Effector CD4-positive, alpha-beta T cell (primary cell): ENCODE data around the gene POU4F3.

Experiments
- DNase-seq: peaks from one replicate; pipeline ENCODE4 v3.0.0-alpha.2; 2020

Gene POU4F3

GRCh38 chr5:146340260-146341081, 1.8 kb downstream of the POU4F3 start:
- no peak for DNase-seq

- no peak for DNase-seq
Measured at GRCh38 chr5:146341854-146342253, 3.2 kb downstream of the POU4F3 start.

DNA sequence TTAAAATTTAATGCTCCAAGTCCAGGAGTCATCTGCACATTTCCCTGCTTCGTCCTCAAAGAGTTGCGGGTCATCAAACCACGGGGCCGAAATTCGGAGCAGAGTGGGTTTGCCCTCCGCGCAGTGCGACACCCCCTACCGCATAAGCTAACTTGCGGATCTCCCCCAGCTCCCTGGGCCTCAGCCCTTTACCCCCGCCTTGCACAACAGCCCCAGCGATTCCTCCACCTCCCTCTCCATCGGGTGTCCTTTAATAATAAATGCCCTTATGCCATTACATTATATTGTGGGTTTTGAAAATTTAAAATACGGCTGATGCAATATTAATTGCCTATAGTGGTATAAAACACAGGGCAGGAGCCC, 3.9 kb downstream of the POU4F3 start:
- DNase-seq, result no peak

DNA sequence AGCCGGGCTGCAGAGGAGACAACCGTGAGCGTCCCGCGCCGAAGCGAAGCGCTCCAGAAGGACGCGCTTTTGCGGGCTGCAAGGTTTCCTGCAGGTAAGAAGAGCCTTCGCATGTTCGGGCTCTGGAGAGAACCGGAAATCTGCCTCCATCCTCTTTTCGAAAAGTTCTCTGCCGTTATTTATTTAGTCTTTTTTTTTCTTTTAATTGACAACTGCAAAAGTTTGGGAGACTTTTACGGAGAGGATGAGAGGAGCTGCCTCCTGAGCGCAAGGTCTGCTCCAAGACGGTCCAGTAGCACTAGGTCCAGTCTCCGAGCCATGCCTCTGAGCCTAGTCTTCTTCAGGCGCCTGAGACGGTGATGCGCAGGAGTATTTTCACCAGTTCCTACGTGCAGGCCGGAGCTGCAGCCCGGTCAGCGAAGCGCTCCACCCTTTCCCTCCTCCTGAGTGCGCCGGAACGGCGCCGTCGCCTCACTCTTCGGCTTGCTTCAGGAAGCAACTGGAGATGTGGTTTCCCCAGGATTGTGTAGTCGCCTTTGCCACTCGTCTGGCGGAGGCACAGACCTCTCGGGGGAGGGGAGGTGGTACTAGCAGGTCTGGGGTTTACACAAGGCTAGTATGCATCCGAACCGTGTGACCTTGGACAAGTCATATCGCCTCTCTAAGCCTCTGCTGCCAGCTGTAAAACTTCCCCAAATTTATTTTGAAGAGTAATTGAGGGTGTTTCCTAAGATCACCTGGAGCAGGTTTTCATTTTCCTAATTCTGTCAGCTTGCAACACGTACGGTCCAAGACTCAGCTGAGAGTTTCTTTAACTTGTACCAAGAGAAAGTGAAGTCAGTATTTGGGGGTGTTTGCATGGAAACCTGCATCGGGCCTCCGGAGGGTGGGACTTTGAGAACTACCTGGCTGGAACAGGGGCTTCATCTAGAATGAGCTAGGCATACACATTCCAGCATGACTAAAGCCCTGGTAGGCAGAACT, 4.5 kb downstream of the POU4F3 start:
- no peak for DNase-seq

DNA sequence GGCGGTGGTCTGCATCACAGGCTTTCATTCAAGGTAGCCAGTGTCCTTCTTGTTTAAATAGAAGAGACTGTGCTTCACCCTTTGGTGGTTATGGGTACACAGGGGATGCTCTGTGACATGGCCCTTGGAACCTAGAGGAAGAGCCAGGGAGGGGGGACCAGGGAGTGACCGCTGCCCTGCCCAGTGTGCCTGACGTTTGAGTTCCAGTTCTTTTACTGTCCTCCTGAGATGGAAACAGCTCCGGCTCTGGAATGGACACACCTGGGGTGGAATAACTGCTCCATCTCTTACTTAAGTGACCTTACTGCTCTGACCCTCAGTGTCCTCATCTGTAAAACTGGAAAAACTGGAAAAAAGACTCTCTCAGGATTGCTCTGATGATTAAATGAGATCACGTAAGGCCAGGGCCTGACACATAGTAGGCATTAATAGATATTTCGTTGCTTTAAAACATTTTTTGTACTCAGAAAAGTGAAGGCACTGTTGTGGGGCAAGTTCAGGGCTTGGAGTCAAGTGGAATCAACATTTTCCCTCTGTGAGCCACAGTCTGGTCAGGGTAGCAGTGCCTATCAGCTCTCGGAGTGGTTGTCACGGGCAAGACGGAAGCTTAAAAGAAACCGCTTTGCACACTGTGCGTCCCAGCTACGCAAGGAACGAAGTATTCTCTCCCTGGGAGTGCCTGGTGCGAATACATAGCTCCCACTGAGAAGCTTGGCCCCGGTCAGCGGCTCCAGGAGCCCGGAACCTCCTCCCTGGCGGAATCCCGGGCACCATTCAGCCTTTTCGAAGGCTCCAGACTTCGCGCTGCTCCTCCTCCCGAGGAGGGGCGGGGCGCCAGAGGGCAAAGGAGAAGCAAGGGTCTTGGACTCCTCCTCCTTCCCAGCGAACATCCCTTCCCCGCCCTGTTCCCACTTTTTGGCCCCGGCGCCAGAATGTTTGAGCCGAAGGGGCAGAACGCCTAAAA, 5.8 kb downstream of the POU4F3 start:
- no peak for DNase-seq

DNA sequence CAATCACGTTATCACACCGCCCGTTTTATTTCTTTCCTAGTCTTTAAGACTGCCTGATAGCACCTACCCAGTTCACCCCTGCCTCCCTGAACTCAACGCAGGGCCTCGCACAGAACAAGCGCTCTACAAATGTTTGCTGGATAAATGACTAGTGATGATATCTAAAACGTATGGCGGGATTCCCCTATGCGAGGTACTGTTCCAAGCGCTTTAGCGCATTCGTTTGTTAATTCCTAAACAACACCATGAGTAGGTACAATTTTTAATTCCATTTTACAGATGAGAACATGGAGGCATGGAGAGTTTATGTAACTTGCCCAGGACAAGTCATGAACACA, 6.6 kb downstream of the POU4F3 start:
- no peak for DNase-seq

DNA sequence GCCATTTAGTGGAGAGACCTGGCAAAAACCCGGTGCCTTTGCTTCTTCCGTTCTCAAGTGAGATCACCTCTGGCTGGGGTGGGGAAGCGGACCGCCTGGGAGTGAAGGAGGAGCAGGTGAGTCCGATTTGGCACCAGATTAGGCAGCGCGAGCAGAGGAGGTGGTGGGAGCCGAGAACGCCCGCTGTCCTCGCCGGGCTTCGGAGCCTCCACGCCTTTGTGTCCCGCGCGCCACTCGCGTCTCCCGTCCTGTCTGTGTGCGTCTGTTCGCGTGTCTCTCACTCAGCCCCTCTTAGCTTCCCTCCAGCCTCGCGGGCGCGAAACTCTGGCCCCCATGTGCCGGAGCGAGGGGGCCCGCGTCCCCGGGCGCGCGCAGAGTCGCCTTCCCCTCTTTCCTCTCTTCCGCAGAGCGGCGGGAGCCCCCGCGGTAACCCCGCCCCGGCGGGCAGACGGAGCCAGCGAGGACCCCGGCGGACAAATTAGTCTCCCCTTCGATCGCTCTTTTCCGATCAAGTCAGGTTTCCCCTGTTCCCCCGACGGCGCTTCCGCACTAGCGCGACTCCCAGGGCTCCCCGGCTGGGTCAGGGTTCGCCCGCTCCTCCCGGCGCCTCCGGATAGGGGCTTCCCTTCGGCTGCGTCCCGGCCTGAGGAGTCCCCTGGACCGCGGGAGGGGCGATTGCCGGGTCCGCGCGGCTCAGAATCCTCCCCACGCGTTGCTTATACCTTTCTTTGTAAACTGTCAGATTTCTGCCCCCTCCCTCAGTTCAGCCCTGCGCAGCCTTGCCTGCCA, 7.1 kb downstream of the POU4F3 start:
- DNase-seq, result no peak

DNA sequence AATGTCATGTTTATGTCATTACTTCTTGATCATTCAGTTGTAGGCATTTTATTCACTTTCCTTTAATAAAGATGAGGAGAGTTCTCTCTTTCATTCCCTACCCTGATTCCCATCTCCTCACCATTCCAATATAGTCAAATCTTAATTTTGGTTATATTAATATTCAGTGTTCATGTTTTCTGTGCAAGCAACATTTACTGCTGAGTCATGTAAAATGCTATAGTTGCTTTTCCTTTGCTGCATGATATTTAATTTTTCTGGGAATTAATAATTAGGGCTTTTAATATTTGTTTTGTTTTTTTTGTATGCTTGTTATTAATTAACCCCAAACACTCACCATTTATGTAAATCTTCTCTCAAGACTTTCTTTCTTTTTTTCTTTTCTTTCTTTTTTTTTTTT, 18.5 kb downstream of the POU4F3 start:
- no peak for DNase-seq

DNA sequence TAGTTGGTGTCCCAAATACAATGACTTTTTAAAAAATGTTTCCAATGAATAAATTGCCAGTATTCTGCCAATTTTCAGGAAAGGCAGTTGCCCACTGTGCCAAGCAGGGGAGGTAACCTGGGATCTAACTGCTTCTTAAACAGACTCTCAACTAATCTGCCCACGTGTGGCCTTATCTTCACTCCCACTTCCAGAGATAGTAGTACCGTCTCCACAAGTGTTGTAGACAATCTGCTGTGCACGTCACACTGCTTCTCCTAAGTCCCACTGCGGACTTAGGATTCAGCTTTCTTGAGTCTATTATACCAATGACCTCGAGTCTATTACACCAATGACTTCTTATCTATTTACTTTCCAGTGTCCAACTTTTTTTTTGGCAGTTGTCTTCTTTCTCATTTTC, 21.2 kb downstream of the POU4F3 start:
- no peak for DNase-seq

- DNase-seq, result no peak
Measured at GRCh38 chr5:146363161-146363874, 24.7 kb downstream of the POU4F3 start.

DNA sequence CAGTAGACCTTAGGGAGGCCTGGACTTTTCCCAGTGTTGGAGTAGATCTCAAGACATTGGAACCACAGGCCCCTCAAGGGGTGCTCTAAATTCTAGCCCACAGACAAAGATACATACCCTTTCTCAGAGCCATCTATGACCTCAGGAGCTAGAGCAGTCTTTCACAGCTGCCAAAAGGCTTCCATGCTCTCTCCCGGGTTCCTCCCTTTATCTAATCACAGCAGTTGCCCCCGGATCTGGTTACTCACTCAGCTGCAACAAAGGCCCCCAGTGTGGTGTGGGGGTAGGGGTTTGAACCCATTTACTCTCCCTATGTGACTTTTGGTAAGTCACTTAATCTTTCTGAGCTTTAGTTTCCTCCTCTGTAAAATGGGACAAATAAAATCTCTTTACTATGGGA, 27.0 kb downstream of the POU4F3 start:
- DNase-seq, result no peak

GRCh38 chr5:146366904-146367303, 28.3 kb downstream of the POU4F3 start:
- DNase-seq, result no peak

DNA sequence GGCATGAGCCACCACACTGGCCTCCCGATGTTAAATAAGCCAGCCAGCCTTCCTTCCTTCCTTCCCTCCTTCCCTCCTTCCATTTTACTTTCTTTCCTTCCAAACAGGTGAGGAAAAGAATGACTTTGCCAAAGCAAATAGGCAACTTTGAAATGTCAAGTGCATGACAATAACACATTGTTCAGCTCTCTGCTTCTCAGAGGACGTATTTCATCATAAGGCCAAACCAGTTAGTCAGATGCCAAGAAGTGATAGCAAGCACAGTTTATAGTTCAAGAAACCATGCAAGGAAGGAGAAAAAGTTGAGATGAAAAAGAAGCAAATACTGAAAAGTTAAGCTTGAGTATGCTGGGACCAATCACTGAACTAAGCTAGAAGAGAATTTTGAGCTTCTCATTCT, 29.5 kb downstream of the POU4F3 start:
- DNase-seq, result no peak

DNA sequence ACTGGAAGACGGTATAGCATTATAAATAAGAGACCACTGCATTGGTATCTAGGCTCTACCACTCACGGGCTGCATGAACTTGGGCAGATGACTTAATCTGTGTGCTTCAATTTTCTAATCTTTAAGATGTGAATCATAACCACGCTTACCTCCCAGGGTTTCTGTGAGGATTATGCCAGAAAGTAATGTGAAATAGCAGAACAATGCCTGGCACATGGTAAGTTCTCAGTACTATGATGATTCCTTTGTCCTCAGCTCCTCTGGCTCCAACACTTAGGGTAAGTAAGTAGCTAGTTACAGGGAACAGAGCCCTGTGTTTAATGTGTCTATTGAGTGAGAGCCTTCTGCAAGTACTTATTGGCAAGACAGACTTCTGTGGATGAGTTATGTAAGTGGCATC, 31.1 kb downstream of the POU4F3 start:
- DNase-seq, result no peak

- DNase-seq, result no peak
Measured at GRCh38 chr5:146376821-146377220, 38.2 kb downstream of the POU4F3 start.

GRCh38 chr5:146378986-146379385, 40.3 kb downstream of the POU4F3 start:
- DNase-seq, result no peak

DNA sequence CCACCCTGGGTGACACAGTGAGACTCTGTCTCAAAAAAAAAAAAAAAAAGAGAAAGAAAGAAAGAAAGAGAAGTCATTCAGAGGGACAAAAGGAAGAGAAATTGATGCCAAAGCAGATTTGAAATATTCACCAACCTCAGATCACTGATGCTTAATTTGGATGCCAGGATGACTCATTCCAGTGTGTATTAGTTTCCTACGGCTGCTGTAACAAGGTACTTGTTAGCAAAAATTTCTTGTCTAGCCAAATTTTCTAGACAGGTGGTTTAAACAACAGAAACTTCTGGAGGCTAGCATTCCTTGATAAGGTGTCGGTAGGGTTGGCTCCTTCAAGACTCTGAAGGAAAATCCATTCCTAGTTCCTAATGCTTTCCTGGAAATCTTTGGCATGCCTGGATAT, 42.1 kb downstream of the POU4F3 start:
- no peak for DNase-seq

DNA sequence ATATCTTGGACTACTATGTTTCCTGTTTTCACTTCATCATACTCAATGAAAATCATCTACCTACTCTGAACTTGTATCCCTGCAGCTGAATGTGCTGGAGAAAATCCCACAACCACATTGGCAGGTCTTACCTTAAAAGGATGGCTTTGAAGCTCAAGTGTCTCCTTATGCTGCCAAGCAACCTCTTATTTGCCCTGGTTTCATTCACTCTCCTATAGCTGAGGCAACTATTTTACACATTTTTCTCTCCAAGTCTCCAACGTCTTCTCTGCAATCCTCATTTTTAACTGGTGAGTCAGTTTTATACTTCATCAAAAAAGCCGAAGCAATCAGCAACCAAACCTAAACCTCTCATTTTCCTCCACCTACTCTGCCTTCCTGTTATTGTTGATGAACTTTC, 49.7 kb downstream of the POU4F3 start:
- no peak for DNase-seq

- no peak for DNase-seq
Measured at GRCh38 chr5:146390469-146390868, 51.8 kb downstream of the POU4F3 start.
